ENCODE results near the gene ADM2.

Gene ADM2

GRCh38 chr22:50446708-50447575 lies 34.4 kb upstream of the ADM2 start:
- TF ChIP-seq, protein P1, sequence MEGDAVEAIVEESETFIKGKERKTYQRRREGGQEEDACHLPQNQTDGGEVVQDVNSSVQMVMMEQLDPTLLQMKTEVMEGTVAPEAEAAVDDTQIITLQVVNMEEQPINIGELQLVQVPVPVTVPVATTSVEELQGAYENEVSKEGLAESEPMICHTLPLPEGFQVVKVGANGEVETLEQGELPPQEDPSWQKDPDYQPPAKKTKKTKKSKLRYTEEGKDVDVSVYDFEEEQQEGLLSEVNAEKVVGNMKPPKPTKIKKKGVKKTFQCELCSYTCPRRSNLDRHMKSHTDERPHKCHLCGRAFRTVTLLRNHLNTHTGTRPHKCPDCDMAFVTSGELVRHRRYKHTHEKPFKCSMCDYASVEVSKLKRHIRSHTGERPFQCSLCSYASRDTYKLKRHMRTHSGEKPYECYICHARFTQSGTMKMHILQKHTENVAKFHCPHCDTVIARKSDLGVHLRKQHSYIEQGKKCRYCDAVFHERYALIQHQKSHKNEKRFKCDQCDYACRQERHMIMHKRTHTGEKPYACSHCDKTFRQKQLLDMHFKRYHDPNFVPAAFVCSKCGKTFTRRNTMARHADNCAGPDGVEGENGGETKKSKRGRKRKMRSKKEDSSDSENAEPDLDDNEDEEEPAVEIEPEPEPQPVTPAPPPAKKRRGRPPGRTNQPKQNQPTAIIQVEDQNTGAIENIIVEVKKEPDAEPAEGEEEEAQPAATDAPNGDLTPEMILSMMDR (IDR thresholded peaks at IDR 0.05; ENCODE audit: low read depth, low read length, missing control alignments): no peak
- DNase-seq (ENCODE audit: low read depth): no peak
- H3K4me3 ChIP-seq (ENCODE audit: low read depth, low read length): no peak overlapping the region

DNA sequence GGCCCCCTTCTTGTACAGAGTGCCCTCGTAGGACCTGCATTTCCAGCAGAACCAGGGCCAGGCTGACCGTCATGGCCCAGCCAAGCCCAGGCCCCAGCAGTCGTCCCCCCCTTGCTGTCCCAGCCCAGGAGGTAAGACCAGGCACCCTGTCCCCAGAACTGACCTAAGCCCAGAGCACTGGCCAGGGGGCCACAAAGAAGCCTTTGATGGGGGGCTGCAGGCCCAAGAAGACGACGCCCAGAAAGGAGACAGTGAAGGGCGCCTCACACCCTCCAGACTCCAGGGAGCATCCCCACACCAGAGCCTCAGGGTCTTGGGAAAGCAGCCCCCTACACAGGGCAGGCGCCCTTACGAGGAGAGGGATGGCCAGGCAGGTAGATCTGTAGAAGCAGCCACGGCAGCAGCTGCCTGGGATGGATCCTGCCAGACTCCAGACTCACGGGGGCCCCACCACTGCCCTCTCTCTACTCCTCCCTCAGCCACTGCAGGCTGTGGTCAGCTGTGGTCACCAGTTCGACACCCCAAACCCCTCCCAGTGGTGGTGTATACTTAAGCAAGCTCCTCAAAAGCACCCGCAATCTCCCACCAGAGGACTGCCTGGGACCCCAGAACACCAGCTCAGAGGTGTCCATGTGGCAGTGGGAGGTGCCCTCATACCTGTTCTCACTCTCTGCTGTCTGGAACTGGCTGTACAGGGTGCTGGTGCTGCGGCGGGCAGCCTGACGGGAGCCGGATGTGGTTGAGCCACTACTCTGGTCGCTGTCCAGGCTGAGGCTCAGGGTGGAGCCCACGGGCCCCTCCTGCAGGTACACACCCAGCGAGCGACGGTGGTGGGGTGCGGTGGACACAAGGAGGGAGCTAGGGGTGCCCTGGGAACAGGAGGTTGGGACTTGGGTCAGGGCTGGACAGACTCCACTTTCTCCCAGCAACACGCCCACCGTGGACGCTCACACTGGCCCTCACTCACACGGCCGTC lies 33.5 kb upstream of the ADM2 start:
- H3K4me3 ChIP-seq (ENCODE audit: low read depth, low read length): no peak overlapping the region
- TF ChIP-seq, protein P1 (IDR thresholded peaks at IDR 0.05; ENCODE audit: low read depth, low read length, missing control alignments): no peak
- DNase-seq (ENCODE audit: low read depth): no peak

- TF ChIP-seq, protein P1 (IDR thresholded peaks at IDR 0.05; ENCODE audit: low read depth, low read length, missing control alignments): no peak
- DNase-seq (ENCODE audit: low read depth): no peak
- H3K4me3 ChIP-seq (ENCODE audit: low read depth, low read length): no peak overlapping the region
Observed at GRCh38 chr22:50452649-50453048, 28.7 kb upstream of the ADM2 start.

DNA sequence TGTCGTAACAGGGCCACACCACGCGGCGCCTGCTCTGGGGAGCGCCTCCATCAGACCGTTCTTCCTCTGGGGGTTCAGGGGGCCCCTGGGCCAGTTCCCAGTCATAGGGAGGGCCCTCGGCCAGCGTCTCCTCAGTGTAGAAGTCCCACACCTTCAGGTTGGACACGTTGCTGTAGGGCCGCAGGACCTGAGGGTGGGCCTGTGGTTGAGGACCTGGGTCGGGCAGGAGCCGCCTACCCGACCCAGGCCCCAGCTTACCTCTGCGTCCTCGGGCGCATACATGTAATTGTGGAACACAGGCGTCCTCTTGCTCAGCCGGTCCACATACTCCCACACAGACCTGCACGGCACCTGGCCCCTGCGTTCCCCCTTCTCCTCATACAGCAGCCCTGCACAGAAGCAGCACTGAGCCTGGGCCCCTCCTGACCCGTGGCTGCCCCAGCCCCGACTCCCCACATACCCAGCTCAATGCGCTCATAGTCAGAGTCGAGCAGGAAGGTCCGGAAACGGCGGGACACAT lies 26.7 kb upstream of the ADM2 start:
- TF ChIP-seq, protein P1 (IDR thresholded peaks at IDR 0.05; ENCODE audit: low read depth, low read length, missing control alignments): no peak
- DNase-seq (ENCODE audit: low read depth): no peak
- H3K4me3 ChIP-seq (ENCODE audit: low read depth, low read length): no peak overlapping the region

DNA sequence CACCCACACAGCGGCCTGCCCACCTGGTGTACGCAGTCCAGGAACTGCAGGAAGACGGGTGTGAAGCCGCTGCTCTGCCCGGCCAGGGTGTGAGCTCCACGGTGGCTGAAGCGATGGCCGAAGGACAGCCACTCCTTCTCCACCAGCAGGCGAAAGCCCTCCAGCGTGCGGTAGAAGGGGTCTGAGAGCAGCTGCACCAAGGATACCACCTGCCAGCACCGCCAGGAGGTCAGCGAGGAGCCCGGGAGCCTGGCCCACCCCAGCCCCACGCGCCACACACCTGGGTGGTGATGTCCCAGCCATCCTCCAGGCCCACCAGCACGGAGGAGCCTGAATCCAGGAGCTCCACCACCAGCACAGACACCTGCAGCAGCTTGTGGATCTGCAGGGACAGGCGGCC lies 26.1 kb upstream of the ADM2 start:
- DNase-seq (ENCODE audit: low read depth): no peak
- TF ChIP-seq, protein P1 (IDR thresholded peaks at IDR 0.05; ENCODE audit: low read depth, low read length, missing control alignments): no peak
- no peak overlapping the region for H3K4me3 ChIP-seq (ENCODE audit: low read depth, low read length)

GRCh38 chr22:50456026-50456425 lies 25.3 kb upstream of the ADM2 start:
- TF ChIP-seq, protein P1 (IDR thresholded peaks at IDR 0.05; ENCODE audit: low read depth, low read length, missing control alignments): no peak
- DNase-seq (ENCODE audit: low read depth): no peak
- no peak overlapping the region for H3K4me3 ChIP-seq (ENCODE audit: low read depth, low read length)

Data from GM12864 (cell line).